Epithelial cell of proximal tubule (primary cell): ENCODE measurements around the gene SASH3. TPM values are rescaled to one million over a fixed set of nuclear protein-coding genes. Genes with fewer than 3 reads are reported as not detected.
A peak's percentile ranks its signal among the peaks of the same experiment; 100 is the strongest.

Experiments used
- DNase-seq: peaks from one replicate; pipeline ENCODE4 v3.0.0-alpha.2; 2011; ENCODE audit warnings: low read depth
- H3K4me3 ChIP-seq: 2 replicates; pipeline ENCODE4 v1.5.1; 2011; ENCODE audit warnings: low read depth, mild to moderate bottlenecking, low read length
- total RNA-seq: library from RNA; depleted of rRNA; stranded (reverse); fragments of >200 nt; gene quantifications from 2 replicates; pipeline ENCODE4 v1.2.3, GENCODE V29; 2015
- TF ChIP-seq, protein P1 (sequence below): conservative IDR thresholded peaks from 2 replicates; pipeline ENCODE4 v1.5.1; 2012; ENCODE audit warnings: low read depth, mild to moderate bottlenecking, low read length

Gene SASH3
- total RNA-seq, 1 donor from 2014 or later = not detected

DNA sequence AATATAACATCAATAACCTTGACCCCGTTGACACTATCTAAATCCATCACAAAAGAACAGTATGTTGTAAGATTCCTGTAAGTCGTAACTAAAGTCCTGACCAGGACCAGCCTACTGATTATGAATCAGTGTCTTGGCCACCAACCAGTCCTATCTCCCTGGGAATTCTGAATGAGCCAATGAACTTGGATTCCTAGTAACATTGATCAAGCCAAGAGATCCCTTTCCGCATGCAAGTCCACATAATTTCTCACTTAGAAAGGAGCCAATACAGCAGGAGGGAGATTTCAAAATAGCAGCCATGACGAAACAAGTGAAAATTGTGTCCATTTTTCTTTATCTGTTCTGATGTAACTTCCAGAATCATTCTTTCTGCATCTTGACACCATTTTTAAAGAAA is 31.4 kb upstream of the SASH3 start:
- H3K4me3 ChIP-seq = no peak overlapping the region
- TF ChIP-seq, protein P1, sequence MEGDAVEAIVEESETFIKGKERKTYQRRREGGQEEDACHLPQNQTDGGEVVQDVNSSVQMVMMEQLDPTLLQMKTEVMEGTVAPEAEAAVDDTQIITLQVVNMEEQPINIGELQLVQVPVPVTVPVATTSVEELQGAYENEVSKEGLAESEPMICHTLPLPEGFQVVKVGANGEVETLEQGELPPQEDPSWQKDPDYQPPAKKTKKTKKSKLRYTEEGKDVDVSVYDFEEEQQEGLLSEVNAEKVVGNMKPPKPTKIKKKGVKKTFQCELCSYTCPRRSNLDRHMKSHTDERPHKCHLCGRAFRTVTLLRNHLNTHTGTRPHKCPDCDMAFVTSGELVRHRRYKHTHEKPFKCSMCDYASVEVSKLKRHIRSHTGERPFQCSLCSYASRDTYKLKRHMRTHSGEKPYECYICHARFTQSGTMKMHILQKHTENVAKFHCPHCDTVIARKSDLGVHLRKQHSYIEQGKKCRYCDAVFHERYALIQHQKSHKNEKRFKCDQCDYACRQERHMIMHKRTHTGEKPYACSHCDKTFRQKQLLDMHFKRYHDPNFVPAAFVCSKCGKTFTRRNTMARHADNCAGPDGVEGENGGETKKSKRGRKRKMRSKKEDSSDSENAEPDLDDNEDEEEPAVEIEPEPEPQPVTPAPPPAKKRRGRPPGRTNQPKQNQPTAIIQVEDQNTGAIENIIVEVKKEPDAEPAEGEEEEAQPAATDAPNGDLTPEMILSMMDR = no peak
- DNase-seq = no peak

DNA sequence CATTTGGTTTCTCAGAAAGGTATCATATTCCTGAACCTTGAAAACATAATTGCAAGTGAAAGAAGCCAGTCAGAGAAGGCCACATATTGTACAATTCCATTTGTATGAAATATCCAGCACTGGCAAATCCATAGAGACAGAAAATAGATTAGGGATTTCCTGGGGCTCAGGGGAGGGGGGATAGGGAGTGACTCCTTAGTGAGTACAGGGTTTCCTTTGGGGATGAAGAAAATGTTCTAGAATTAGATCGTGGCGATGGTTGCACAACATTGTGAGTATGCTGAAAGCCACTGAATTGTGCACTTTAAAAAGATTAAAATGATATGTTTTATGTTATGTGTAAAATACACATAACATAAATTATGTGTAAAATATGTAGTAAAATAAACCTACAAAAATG is 30.7 kb upstream of the SASH3 start:
- no peak for DNase-seq
- TF ChIP-seq, protein P1 = no peak
- H3K4me3 ChIP-seq = no peak overlapping the region

DNA sequence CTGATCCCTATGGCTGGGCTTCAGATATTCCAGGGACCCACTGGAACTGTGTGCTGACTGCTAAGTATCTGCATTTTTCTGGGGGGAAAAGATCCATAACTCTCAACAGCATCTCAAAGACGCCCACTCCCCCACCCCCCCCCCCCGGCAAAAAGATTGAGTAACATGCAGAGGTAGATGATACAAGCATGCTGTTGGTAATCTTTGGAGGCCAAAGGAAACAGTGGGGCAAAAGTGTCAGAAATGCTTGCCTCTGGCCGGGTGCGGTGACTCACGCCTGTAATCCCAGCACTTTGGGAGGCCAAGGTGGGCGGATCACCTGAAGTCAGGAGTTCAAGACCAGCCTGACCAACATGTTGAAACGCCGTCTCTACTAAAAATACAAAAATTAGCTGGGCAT is 28.8 kb upstream of the SASH3 start:
- no peak overlapping the region for H3K4me3 ChIP-seq
- TF ChIP-seq, protein P1 = no peak
- no peak for DNase-seq

DNA sequence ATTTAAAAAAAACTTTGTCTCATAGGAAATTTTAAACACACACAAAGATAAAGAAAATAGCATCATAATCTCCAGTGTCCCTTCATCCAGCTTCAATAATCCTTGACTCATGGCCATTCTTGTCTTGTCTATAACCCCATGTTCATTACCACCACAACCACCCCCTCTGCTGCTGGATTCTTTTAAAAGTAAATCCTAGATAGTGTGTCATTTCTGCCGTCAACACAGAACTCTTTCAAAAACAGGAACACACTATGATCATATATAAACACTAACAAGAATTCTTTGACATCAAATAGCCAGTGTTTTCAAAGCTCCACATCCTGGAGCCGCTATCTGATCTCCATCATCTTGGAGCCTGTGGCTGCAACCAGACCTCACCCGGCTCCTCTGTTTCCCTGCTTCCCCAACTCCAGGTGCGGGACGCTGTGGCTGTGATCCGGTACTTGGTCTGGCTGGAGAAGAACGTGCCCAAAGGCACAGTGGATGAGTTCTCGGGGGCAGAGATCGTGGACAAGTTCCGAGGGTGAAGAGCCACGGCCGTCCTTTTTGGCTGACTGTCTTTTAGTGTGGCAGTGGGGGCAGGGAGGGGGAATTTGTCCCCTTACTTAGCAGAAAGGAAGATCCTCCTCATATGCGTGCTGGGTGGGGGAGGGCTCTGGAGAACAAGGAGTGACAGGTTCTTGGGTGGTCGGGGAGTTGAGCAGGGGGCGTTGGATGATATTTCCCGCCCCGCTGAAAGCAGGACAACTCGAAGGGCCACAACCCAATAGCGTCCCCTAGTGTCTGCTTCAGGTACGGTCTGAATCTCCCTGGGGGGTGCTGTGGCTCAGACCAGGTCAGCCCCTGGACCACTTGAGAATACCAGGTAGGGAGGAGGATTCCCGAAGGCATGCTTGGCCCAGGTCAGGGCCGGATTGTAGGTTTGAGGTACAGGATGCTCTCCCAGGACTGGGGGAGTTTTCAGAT is 25.4 kb upstream of the SASH3 start:
- TF ChIP-seq, protein P1 = peak; percentile 58
- no peak for DNase-seq
- no peak overlapping the region for H3K4me3 ChIP-seq

DNA sequence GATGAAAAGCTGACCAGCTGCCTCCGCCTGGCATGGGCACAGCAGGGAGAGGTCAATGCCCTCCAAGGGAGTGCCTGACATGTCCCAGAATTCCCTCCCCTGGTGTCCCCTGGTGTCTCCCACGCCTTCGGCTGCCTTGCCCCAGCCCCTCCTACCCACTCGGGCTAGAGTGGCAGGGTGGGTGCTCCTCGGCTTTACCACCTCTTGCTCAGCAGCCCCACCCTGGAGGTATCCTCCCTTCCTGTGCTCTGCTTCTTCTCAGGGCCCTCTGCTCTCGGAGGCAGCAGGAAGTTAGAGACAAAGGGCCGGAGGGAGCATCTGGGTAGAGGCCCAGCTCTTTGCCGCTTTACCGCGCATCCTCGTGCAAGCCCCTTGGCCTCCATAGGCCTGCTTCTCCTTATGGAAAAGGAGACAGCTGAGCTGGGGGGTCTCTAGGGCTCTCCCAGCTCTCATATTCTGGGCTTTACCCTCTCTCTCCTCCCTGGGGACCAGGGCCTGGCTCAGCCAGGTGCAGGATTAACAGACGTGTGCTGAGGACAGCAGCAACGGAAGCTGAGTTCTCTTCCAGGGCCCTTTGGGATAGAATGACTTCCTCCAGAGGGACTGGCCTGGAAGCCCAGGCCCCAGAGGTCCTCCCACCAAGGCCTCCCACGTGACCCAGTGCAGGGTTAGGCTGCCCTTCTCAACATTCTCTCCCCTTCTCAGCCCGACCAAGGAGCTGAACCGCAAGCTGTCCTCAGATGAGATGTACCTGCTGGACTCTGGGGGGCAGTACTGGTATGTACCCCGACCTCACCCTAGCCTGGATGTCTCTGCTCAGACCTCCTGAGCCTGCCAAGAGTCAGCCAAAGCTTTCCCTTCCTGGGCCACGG is 23.7 kb upstream of the SASH3 start:
- DNase-seq = no peak
- no peak overlapping the region for H3K4me3 ChIP-seq
- TF ChIP-seq, protein P1 = no peak

DNA sequence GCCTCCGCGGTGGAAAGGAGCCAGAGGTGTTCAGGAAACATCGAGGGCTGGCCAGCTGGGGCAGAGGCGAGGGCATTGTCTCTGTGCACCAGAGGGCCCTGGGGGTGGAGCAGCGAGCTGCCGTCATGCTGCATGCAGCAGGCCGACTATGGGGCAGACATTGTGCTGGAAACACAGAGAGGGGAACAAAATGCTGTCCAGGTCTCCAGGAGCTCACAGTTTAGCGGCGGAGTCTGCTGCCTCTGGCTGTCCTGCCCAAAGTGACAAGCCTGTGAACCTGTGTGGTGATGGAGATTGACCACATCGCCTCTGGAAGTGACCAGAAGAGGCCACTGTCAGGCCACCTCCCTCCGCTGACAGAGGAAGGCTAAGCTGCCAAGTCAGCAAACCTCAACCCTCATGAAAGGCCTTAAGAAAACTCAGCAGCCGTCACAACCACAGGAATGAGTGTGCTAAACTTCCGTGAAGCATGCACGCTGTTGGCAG is 20.1 kb upstream of the SASH3 start:
- DNase-seq = no peak
- TF ChIP-seq, protein P1 = peak; percentile 8
- H3K4me3 ChIP-seq = no peak overlapping the region
